Subcutaneous abdominal adipose tissue (tissue), 5 donors: ENCODE results near the gene TMEFF1.

ENCODE experiments used
- H3K27ac ChIP-seq: one replicate; pipeline ENCODE4 v1.7.0; 2013; ENCODE audit warnings: low read depth, mild to moderate bottlenecking, inconsistent platforms, low read length, moderate library complexity
- H3K27me3 ChIP-seq, 5 donors: one replicate each; pipeline ENCODE4 v1.7.0; 2013; ENCODE audit warnings: low read length in 5 of 5, inconsistent platforms in 1 of 5; ENCODE audit not compliant: control insufficient read depth in 5 of 5, insufficient read depth in 4 of 5
- H3K36me3 ChIP-seq, 5 donors: one replicate each; pipeline ENCODE4 v1.7.0; 2013; ENCODE audit warnings: low read length in 5 of 5; ENCODE audit not compliant: control insufficient read depth in 5 of 5, insufficient read depth in 5 of 5
- H3K4me1 ChIP-seq, 5 donors: one replicate each; pipeline ENCODE4 v1.7.0; 2013; ENCODE audit warnings: low read length in 5 of 5, mild to moderate bottlenecking in 3 of 5, moderate library complexity in 1 of 5; ENCODE audit not compliant: control insufficient read depth in 5 of 5, insufficient read depth in 5 of 5
- H3K4me3 ChIP-seq, 5 donors: one replicate each; pipeline ENCODE4 v1.7.0; 2013; ENCODE audit warnings: low read length in 5 of 5, low read depth in 1 of 5
- H3K9ac ChIP-seq, 5 donors: one replicate each; pipeline ENCODE4 v1.7.0; 2013; ENCODE audit warnings: low read length in 5 of 5, mild to moderate bottlenecking in 4 of 5, moderate library complexity in 3 of 5
- H3K9me3 ChIP-seq, 5 donors: one replicate each; pipeline ENCODE4 v1.7.0; 2013; ENCODE audit warnings: low read length in 5 of 5; ENCODE audit not compliant: control insufficient read depth in 5 of 5
- donor health status: healthy.
- donor health status: healthy.
- donor health status: healthy.
- donor health status: healthy.
- donor health status: healthy.

The TMEFF1 gene

GRCh38 chr9:100581661-100582060, 108.7 kb downstream of the TMEFF1 start:
- Histone ChIP-seq H3K27me3 (no peaks in the 10 kb centered on the region), H3K36me3 (no peaks in the 10 kb centered on the region), H3K9me3 (no peaks in the 10 kb centered on the region), H3K27ac (no peak overlapping the region), H3K4me3 (no peak overlapping the region), H3K9ac (no peak overlapping the region), H3K4me1 (no peaks in the 10 kb centered on the region)

- Histone ChIP-seq H3K27ac (no peak overlapping the region), H3K9ac (no peak overlapping the region), H3K4me1 (no peaks in the 10 kb centered on the region), H3K4me3 (no peak overlapping the region), H3K27me3 (no peaks in the 10 kb centered on the region), H3K9me3 (no peaks in the 10 kb centered on the region), H3K36me3 (no peaks in the 10 kb centered on the region)
Observed at GRCh38 chr9:100583014-100583802, 110.3 kb downstream of the TMEFF1 start.

GRCh38 chr9:100584951-100585350, 112.0 kb downstream of the TMEFF1 start:
- H3K27ac ChIP-seq: no peak overlapping the region
- no peaks in the 10 kb centered on the region for H3K36me3 ChIP-seq
- no peak overlapping the region for H3K4me3 ChIP-seq
- no peak overlapping the region for H3K9ac ChIP-seq
- no peaks in the 10 kb centered on the region for H3K4me1 ChIP-seq
- H3K9me3 ChIP-seq: no peaks in the 10 kb centered on the region
- H3K27me3 ChIP-seq: no peaks in the 10 kb centered on the region

GRCh38 chr9:100586093-100586492, 113.1 kb downstream of the TMEFF1 start:
- H3K27me3 ChIP-seq: no peaks in the 10 kb centered on the region
- no peaks in the 10 kb centered on the region for H3K36me3 ChIP-seq
- H3K4me3 ChIP-seq: no peak overlapping the region
- H3K4me1 ChIP-seq: no peaks in the 10 kb centered on the region
- no peak overlapping the region for H3K27ac ChIP-seq
- no peaks in the 10 kb centered on the region for H3K9me3 ChIP-seq
- no peak overlapping the region for H3K9ac ChIP-seq

- Histone ChIP-seq H3K27me3 (no peaks in the 10 kb centered on the region), H3K4me1 (no peaks in the 10 kb centered on the region), H3K27ac (no peak overlapping the region), H3K4me3 (no peak overlapping the region), H3K9ac (no peak overlapping the region), H3K9me3 (no peaks in the 10 kb centered on the region), H3K36me3 (no peaks in the 10 kb centered on the region)
Observed at GRCh38 chr9:100587375-100587774, 114.4 kb downstream of the TMEFF1 start.

- no peaks in the 10 kb centered on the region for H3K9me3 ChIP-seq
- H3K27ac ChIP-seq: no peak overlapping the region
- no peaks in the 10 kb centered on the region for H3K4me1 ChIP-seq
- H3K9ac ChIP-seq: no peak overlapping the region
- H3K4me3 ChIP-seq: no peak overlapping the region
- H3K27me3 ChIP-seq: no peaks in the 10 kb centered on the region
- no peaks in the 10 kb centered on the region for H3K36me3 ChIP-seq
Observed at GRCh38 chr9:100589582-100589981, 116.6 kb downstream of the TMEFF1 start.

- no peaks in the 10 kb centered on the region for H3K36me3 ChIP-seq
- H3K27ac ChIP-seq: no peak overlapping the region
- no peaks in the 10 kb centered on the region for H3K9me3 ChIP-seq
- peaks cover 0 to 4% (median 0%) of the 10 kb centered on the region in 5 donors for H3K4me1 ChIP-seq
- H3K4me3 ChIP-seq: no peak overlapping the region
- no peak overlapping the region for H3K9ac ChIP-seq
- no peaks in the 10 kb centered on the region for H3K27me3 ChIP-seq
Observed at GRCh38 chr9:100590481-100590880, 117.5 kb downstream of the TMEFF1 start.

GRCh38 chr9:100591139-100591538, 118.2 kb downstream of the TMEFF1 start:
- Histone ChIP-seq H3K4me1 (peaks cover 0 to 4% (median 0%) of the 10 kb centered on the region in 5 donors), H3K27ac (no peak overlapping the region), H3K9ac (no peak overlapping the region), H3K4me3 (no peak overlapping the region), H3K9me3 (no peaks in the 10 kb centered on the region), H3K36me3 (no peaks in the 10 kb centered on the region), H3K27me3 (no peaks in the 10 kb centered on the region)

- Histone ChIP-seq H3K27ac (no peak overlapping the region), H3K36me3 (no peaks in the 10 kb centered on the region), H3K9ac (no peak overlapping the region), H3K4me3 (no peak overlapping the region), H3K27me3 (no peaks in the 10 kb centered on the region), H3K9me3 (no peaks in the 10 kb centered on the region), H3K4me1 (peaks cover 0 to 4% (median 0%) of the 10 kb centered on the region in 5 donors)
Observed at GRCh38 chr9:100591639-100592412, 118.9 kb downstream of the TMEFF1 start.
